ENCODE results near the gene MUS81.

GRCh38 chr11:65862191-65862735 lies 2.0 kb downstream of the MUS81 start:
- TF ChIP-seq, protein P1, sequence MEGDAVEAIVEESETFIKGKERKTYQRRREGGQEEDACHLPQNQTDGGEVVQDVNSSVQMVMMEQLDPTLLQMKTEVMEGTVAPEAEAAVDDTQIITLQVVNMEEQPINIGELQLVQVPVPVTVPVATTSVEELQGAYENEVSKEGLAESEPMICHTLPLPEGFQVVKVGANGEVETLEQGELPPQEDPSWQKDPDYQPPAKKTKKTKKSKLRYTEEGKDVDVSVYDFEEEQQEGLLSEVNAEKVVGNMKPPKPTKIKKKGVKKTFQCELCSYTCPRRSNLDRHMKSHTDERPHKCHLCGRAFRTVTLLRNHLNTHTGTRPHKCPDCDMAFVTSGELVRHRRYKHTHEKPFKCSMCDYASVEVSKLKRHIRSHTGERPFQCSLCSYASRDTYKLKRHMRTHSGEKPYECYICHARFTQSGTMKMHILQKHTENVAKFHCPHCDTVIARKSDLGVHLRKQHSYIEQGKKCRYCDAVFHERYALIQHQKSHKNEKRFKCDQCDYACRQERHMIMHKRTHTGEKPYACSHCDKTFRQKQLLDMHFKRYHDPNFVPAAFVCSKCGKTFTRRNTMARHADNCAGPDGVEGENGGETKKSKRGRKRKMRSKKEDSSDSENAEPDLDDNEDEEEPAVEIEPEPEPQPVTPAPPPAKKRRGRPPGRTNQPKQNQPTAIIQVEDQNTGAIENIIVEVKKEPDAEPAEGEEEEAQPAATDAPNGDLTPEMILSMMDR (IDR thresholded peaks at IDR 0.05), result no peak
- TF ChIP-seq ZNF121 (CRISPR knock-in tag; IDR thresholded peaks at IDR 0.05) (no peak), ZNF317 (CRISPR knock-in tag; IDR thresholded peaks at IDR 0.05; ENCODE audit: borderline replicate concordance, low read depth) (no peak)

Data from WTC11 (cell line).